HepG2 (cell line): ENCODE results near the gene IFNLR1. TPM values are rescaled to one million over a fixed set of nuclear protein-coding genes. Genes with fewer than 3 reads are reported as not detected.

Experiments used
- ATAC-seq: fragments of 200-7000 bp; cut with Tn5 transposase; 3 replicates; pipeline ENCODE4 v1.9.1; 2020; ENCODE audit warnings: mild to moderate bottlenecking, moderate library complexity
- BruUV-seq: library from RNA; stranded (reverse); fragments of 400-500 nt; replicated peaks from 2 replicates; lab custom pipeline; 2021; lab: Mats Ljungman, UMichigan
- CTCF ChIA-PET: fragments of 300-600 bp; formaldehyde crosslinking; extraction: SDS; loops from one replicate; lab custom pipeline; 2021; ENCODE audit warnings: low total read pairs, inconsistent platforms, low intra/inter-chr PET ratio; lab: Yijun Ruan, JAX
- POLR2A ChIA-PET: fragments of 350-600 bp; sonication (Branson Sonifier 250); formaldehyde crosslinking; loops from one replicate; lab custom pipeline; 2020; ENCODE audit warnings: antibody characterized with exemption, inconsistent platforms; lab: Yijun Ruan, JAX
- DNase-seq: peaks from one replicate; pipeline ENCODE4 v3.0.0-alpha.2; 2015; ENCODE audit warnings: low spot score
- FAIRE-seq: peaks from 3 replicates; lab custom pipeline; 2011; peaks lifted over from hg19 to GRCh38; lab: Jason Lieb, UNC
- H2AFZ ChIP-seq: one replicate; pipeline ENCODE4 v1.6.1; 2011; ENCODE audit warnings: low read length, inconsistent platforms
- H3K27ac ChIP-seq: fragments of 300-600 bp; 3 replicates; pipeline ENCODE4 v1.8.0; 2011; ENCODE audit warnings: mixed run types, mild to moderate bottlenecking, mixed read lengths, low read length, inconsistent platforms; ENCODE audit not compliant: insufficient read depth; ENCODE audit errors: extremely low read length
- H3K27me3 ChIP-seq, 2 experiments: fragments of 200-600 bp in 1 of 2; 2 replicates in 1 of 2; 3 replicates in 1 of 2; pipeline versions ENCODE4 v1.6.0 to v1.8.0; 2011; ENCODE audit warnings: low read length in 2 of 2, mild to moderate bottlenecking in 2 of 2, moderate library complexity in 2 of 2, inconsistent platforms in 1 of 2; ENCODE audit not compliant: insufficient read depth in 2 of 2, control insufficient read depth in 1 of 2
- H3K36me3 ChIP-seq, 2 experiments: fragments of 200-600 bp in 1 of 2; replicated peaks in 1 of 2; 2 replicates in 1 of 2; 3 replicates in 1 of 2; pipeline versions ENCODE4 v1.5.1 to v1.8.0; 2011; ENCODE audit warnings: low read length in 2 of 2, inconsistent platforms in 1 of 2; ENCODE audit not compliant: insufficient read depth in 2 of 2, control insufficient read depth in 1 of 2
- H3K4me1 ChIP-seq: 2 replicates; pipeline ENCODE4 v1.5.1; 2012; ENCODE audit warnings: low read length, inconsistent platforms; ENCODE audit not compliant: insufficient read depth
- H3K4me2 ChIP-seq: 2 replicates; pipeline ENCODE4 v1.6.0; 2011; ENCODE audit warnings: low read depth, low read length, inconsistent platforms
- H3K4me3 ChIP-seq, 3 experiments: fragments of 200-600 bp in 1 of 3; sonication (generic), shearing (Covaris generic) in 1 of 3; replicated peaks in 1 of 3; 2 replicates each; pipeline ENCODE4 v1.5.1; 2011 to 2016; ENCODE audit warnings: low read length in 3 of 3, inconsistent platforms in 2 of 3, low read depth in 2 of 3, mild to moderate bottlenecking in 2 of 3, control low read depth in 1 of 3, mixed read lengths in 1 of 3; ENCODE audit not compliant: insufficient read depth in 1 of 3
- H3K79me2 ChIP-seq: one replicate; pipeline ENCODE4 v1.6.1; 2011; ENCODE audit warnings: low read length, inconsistent platforms; ENCODE audit not compliant: insufficient read depth
- H3K9ac ChIP-seq: 2 replicates; pipeline ENCODE4 v1.6.0; 2011; ENCODE audit warnings: mild to moderate bottlenecking, low read depth, low read length, inconsistent platforms; ENCODE audit not compliant: insufficient read depth
- H3K9me3 ChIP-seq: 2 replicates; pipeline ENCODE4 v1.5.1; 2012; ENCODE audit warnings: mild to moderate bottlenecking, low read length
- H4K20me1 ChIP-seq: 2 replicates; pipeline ENCODE4 v1.6.0; 2011; ENCODE audit warnings: inconsistent platforms, mild to moderate bottlenecking, low read length, moderate library complexity; ENCODE audit not compliant: insufficient read depth
- DMAP1 ChIP-seq: IDR thresholded peaks from 2 replicates; pipeline ENCODE4 v1.6.1; 2016
- FOXC1 ChIP-seq: sonication (generic); formaldehyde crosslinking; IDR thresholded peaks from 2 replicates; pipeline ENCODE4 v1.8.0; 2022; ENCODE audit warnings: mild to moderate bottlenecking, missing genetic modification reagents, borderline replicate concordance
- MTERF4 ChIP-seq: sonication (generic); formaldehyde crosslinking; IDR thresholded peaks from 2 replicates; pipeline ENCODE4 v1.8.0; 2023; ENCODE audit warnings: mild to moderate bottlenecking, missing genetic modification reagents
- PHF20 ChIP-seq: sonication (generic); formaldehyde crosslinking; IDR thresholded peaks from 2 replicates; pipeline ENCODE4 v1.5.0; 2020; ENCODE audit warnings: mild to moderate bottlenecking, missing genetic modification reagents
- PTBP1 ChIP-seq: fragments of 200-400 bp; formaldehyde crosslinking; IDR thresholded peaks from 2 replicates; pipeline ENCODE4 v1.6.1; 2018; ENCODE audit warnings: low read length, low read depth; ENCODE audit not compliant: poor library complexity, severe bottlenecking
- SP1 ChIP-seq, 2 experiments: fragments of 450-650 bp in 1 of 2; sonication (generic) in 1 of 2; formaldehyde crosslinking in 1 of 2; IDR thresholded peaks; 2 replicates each; pipeline versions ENCODE4 v1.4.0 to v1.6.1; 2016 to 2020; ENCODE audit warnings: missing genetic modification reagents in 1 of 2
- ZBTB26 ChIP-seq: IDR thresholded peaks from 2 replicates; pipeline ENCODE4 v1.6.1; 2016; ENCODE audit warnings: missing compliant biosample characterization, missing genetic modification reagents, borderline replicate concordance
- ZNF747 ChIP-seq: sonication (generic); formaldehyde crosslinking; IDR thresholded peaks from 2 replicates; pipeline ENCODE4 v1.8.1; 2023; ENCODE audit warnings: missing genetic modification reagents, mild to moderate bottlenecking, borderline replicate concordance
- ZNF772 ChIP-seq: sonication (generic); formaldehyde crosslinking; IDR thresholded peaks from 2 replicates; pipeline ENCODE4 v1.5.0; 2020; ENCODE audit warnings: mild to moderate bottlenecking, missing genetic modification reagents
- WGBS: methylation state at CpG from one replicate; pipeline ENCODE4 v1.1.6; 2017; ENCODE audit warnings: low lambda C conversion rate; 5-methylcytosine and 5-hydroxymethylcytosine counted together
- in situ Hi-C: cut with HindIII; loops from 2 replicates; pipeline ENCODE4 v1.10.0; 2017; ENCODE audit warnings: low pct_unique_long_range_greater_than_20kb; ENCODE audit not compliant: extremely low pct_ligation_motif_present
- intact Hi-C: fragments of 100-400 bp; cut with micrococcal nuclease; formaldehyde crosslinking; loops from one replicate; pipeline ENCODE4 v1.10.0; 2022; ENCODE audit not compliant: unreplicated experiment
- polyA plus RNA-seq, 8 experiments: library from polyadenylated mRNA; depleted of rRNA in 3 of 8; stranded (reverse) in 7 of 8; unstranded in 1 of 8; fragments of >200 nt; fragmentation: Illumina TruSeq in 4 of 8; extraction: Trizol in 4 of 8; gene quantifications; 2 replicates each; pipeline versions ENCODE4 v1.2.1 to v1.2.3, GENCODE V29; 2011 to 2016; ENCODE audit warnings: low read depth in 4 of 8, missing spikeins in 1 of 8, mixed read lengths in 1 of 8; ENCODE audit not compliant: insufficient read depth in 1 of 8
- total RNA-seq, 5 experiments: library from RNA; depleted of rRNA; stranded (reverse); fragments of >200 nt; fragmentation: Illumina TruSeq; extraction: Trizol; gene quantifications; 2 replicates each; pipeline ENCODE4 v1.2.3, GENCODE V29; 2016; ENCODE audit warnings: low read depth in 1 of 5
- TF ChIP-seq, protein P1 (sequence below): sonication (generic); formaldehyde crosslinking; IDR thresholded peaks from 2 replicates; pipeline ENCODE4 v1.8.1; 2023; ENCODE audit warnings: mild to moderate bottlenecking, missing genetic modification reagents
- TF ChIP-seq, protein P2 (sequence below): fragments of 450-650 bp; IDR thresholded peaks from 2 replicates; pipeline ENCODE4 v1.6.1; 2016
- TF ChIP-seq, protein P3 (sequence below): IDR thresholded peaks from 2 replicates; pipeline ENCODE4 v1.6.1; 2012; ENCODE audit warnings: inconsistent platforms

IFNLR1 gene
- total and polyA plus RNA-seq, 2 of the 13 experiments (the other 11 are each of a cell fraction or from before 2014, with no cell fraction given), result 3.8 to 8.5 TPM

GRCh38 chr1:24107462-24108138 is 79.5 kb downstream of the IFNLR1 start:
- CTCF ChIA-PET, result no interaction called here
- Histone ChIP-seq H3K27ac (peak overlapping the region; percentile 70), H3K79me2 (peaks cover 6% of the 10 kb centered on the region), H4K20me1 (no peaks in the 10 kb centered on the region), H3K4me3 (peak overlapping the region; percentile 62 to 82 (median 63)), H3K4me1 (peaks cover 83% of the 10 kb centered on the region), H3K9me3 (no peaks in the 10 kb centered on the region), H3K27me3 (no peaks in the 10 kb centered on the region; a peak in 1 of 5 replicates), H3K4me2 (peak overlapping the region; percentile 96), H3K36me3 (no peaks in the 10 kb centered on the region; a peak in 1 of 5 replicates), H3K9ac (peak overlapping the region; percentile 73), H2AFZ (peak overlapping the region; percentile 47)
- intact Hi-C loops, result no loop called here
- BruUV-seq, result TSS peak; percentile 49
- 3% methylated on average over 7 of the region's 18 CpGs for WGBS
- peak; percentile 32 for ATAC-seq
- in situ Hi-C loops, result loop anchor here (5.0 kb wide), 1 partner anchor 35 kb away; no protein-coding TSS in a partner anchor
- FAIRE-seq, result no peak
- DNase-seq, result no peak
- POLR2A ChIA-PET, result interaction anchor here (1.4 to 3.6 kb wide), 3 partner anchors 11 to 43 kb away, joined by 4 to 44 read pairs (median 10); partner anchors contain the start of gene IL22RA1
- TF ChIP-seq PTBP1 (no peak), MTERF4 (CRISPR knock-in tag) (0 out of 2 replicates have a peak, but pooled peaks have one; percentile 39), ZNF747 (0 out of 2 replicates have a peak, but pooled peaks have one; percentile 18), PHF20 (no peak), FOXC1 (CRISPR knock-in tag) (no peak), DMAP1 (CRISPR knock-in tag) (peak; percentile 30; the same call in 1 of the 2 replicates), ZBTB26 (CRISPR knock-in tag) (0 out of 2 replicates have a peak, but pooled peaks have one; percentile 40), ZNF772 (CRISPR knock-in tag) (0 out of 2 replicates have a peak, but pooled peaks have one; percentile 24), SP1 (IDR thresholded peaks at IDR 0.05) (no peak), SP1 (CRISPR knock-in tag; IDR thresholded peaks at IDR 0.05) (no peak)
- TF ChIP-seq, protein P1, sequence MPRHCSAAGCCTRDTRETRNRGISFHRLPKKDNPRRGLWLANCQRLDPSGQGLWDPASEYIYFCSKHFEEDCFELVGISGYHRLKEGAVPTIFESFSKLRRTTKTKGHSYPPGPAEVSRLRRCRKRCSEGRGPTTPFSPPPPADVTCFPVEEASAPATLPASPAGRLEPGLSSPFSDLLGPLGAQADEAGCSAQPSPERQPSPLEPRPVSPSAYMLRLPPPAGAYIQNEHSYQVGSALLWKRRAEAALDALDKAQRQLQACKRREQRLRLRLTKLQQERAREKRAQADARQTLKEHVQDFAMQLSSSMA, result no peak
- TF ChIP-seq, protein P2, sequence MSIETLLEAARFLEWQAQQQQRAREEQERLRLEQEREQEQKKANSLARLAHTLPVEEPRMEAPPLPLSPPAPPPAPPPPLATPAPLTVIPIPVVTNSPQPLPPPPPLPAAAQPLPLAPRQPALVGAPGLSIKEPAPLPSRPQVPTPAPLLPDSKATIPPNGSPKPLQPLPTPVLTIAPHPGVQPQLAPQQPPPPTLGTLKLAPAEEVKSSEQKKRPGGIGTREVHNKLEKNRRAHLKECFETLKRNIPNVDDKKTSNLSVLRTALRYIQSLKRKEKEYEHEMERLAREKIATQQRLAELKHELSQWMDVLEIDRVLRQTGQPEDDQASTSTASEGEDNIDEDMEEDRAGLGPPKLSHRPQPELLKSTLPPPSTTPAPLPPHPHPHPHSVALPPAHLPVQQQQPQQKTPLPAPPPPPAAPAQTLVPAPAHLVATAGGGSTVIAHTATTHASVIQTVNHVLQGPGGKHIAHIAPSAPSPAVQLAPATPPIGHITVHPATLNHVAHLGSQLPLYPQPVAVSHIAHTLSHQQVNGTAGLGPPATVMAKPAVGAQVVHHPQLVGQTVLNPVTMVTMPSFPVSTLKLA, result 0 out of 2 replicates have a peak, but pooled peaks have one; percentile 15
- TF ChIP-seq, protein P3, sequence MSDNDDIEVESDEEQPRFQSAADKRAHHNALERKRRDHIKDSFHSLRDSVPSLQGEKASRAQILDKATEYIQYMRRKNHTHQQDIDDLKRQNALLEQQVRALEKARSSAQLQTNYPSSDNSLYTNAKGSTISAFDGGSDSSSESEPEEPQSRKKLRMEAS, result peak; percentile 82
